Mesothelial cell of epicardium (in vitro differentiated cells): Measurements from ENCODE around the gene GFOD2. TPM values are rescaled to one million over a fixed set of nuclear protein-coding genes. Genes with fewer than 3 reads are reported as not detected.

Experiments
- DNase-seq, 2 experiments: peaks; one replicate each; pipeline ENCODE4 v3.0.0; 2021; ENCODE audit warnings: low spot score in 2 of 2; ENCODE audit not compliant: unreplicated experiment in 2 of 2
- H3K27ac Mint-ChIP-seq: 2 replicates; pipeline ENCODE4 v1.8.0; 2021; ENCODE audit warnings: mixed read lengths
- H3K27me3 Mint-ChIP-seq: 2 replicates; pipeline ENCODE4 v1.8.0; 2021; ENCODE audit warnings: low read depth, mixed read lengths
- H3K36me3 Mint-ChIP-seq: 2 replicates; pipeline ENCODE4 v1.8.0; 2021; ENCODE audit warnings: mixed read lengths
- H3K4me1 Mint-ChIP-seq: 2 replicates; pipeline ENCODE4 v1.8.0; 2021; ENCODE audit warnings: mixed read lengths
- H3K4me3 Mint-ChIP-seq: 2 replicates; pipeline ENCODE4 v1.8.0; 2021; ENCODE audit warnings: mild to moderate bottlenecking, moderate library complexity, mixed read lengths
- H3K9me3 Mint-ChIP-seq: 2 replicates; pipeline ENCODE4 v1.8.0; 2021; ENCODE audit warnings: mixed read lengths
- total RNA-seq: library from RNA; stranded (reverse); gene quantifications from 3 replicates; pipeline ENCODE4 v1.2.1, GENCODE V29; 2021
- TF ChIP-seq, protein P1 (sequence below): fragments of 200-600 bp; sonication (generic); IDR thresholded peaks from one replicate; pipeline ENCODE4 v1.5.0; 2021; ENCODE audit warnings: antibody characterized with exemption; ENCODE audit not compliant: unreplicated experiment

Gene GFOD2
- total RNA-seq, 1 donor from 2014 or later: 27.0 TPM

DNA sequence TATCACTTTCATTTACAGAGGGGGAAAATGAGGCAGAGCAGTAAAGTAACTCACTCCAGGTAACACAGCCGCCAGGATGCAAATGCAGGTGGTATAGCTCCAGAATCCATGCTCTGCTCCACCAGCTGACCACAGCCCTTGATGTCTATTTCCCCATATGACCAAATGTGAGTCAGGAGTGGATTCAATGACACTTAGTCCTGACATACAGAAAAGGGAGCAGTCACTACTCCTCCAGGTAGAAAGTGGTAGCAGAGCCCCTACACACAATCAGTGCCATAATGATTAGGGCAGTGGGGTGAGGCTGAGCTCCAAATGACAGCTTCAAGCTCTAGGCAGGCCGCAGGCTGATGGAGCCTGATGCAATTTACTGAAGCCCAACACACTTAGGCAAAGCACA lies 43.3 kb upstream of the GFOD2 start:
- H3K4me3 Mint-ChIP-seq: no peak overlapping the region
- no peak overlapping the region for H3K27ac Mint-ChIP-seq
- no peak for DNase-seq
- no peaks in the 10 kb centered on the region for H3K9me3 Mint-ChIP-seq
- no peaks in the 10 kb centered on the region for H3K4me1 Mint-ChIP-seq
- TF ChIP-seq, protein P1, sequence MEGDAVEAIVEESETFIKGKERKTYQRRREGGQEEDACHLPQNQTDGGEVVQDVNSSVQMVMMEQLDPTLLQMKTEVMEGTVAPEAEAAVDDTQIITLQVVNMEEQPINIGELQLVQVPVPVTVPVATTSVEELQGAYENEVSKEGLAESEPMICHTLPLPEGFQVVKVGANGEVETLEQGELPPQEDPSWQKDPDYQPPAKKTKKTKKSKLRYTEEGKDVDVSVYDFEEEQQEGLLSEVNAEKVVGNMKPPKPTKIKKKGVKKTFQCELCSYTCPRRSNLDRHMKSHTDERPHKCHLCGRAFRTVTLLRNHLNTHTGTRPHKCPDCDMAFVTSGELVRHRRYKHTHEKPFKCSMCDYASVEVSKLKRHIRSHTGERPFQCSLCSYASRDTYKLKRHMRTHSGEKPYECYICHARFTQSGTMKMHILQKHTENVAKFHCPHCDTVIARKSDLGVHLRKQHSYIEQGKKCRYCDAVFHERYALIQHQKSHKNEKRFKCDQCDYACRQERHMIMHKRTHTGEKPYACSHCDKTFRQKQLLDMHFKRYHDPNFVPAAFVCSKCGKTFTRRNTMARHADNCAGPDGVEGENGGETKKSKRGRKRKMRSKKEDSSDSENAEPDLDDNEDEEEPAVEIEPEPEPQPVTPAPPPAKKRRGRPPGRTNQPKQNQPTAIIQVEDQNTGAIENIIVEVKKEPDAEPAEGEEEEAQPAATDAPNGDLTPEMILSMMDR: no peak
- peaks cover 11% of the 10 kb centered on the region for H3K36me3 Mint-ChIP-seq
- no peaks in the 10 kb centered on the region for H3K27me3 Mint-ChIP-seq

DNA sequence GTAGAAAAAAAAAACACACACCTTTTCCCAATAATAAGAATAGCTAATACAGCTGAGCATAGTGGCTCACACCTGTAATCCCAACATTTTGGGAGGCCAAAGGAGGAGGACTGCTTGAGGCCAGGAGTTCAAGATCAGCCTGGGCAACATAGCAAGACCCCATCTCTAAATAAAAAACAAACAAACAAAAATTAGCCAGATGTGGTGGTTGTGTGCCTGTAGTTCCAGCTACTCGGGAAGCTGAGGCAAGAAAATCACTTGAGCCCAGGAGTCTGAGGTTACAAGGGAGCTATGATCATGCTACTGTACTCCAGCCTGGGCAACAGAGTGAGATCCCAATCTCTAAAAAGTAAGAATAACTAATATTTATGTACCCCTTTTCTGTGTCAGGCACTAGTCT lies 42.8 kb upstream of the GFOD2 start:
- no peak for DNase-seq
- Mint-ChIP-seq H3K4me1 (no peaks in the 10 kb centered on the region), H3K36me3 (peaks cover 9% of the 10 kb centered on the region), H3K4me3 (no peak overlapping the region), H3K27me3 (no peaks in the 10 kb centered on the region), H3K27ac (no peak overlapping the region), H3K9me3 (no peaks in the 10 kb centered on the region)
- TF ChIP-seq, protein P1: no peak

DNA sequence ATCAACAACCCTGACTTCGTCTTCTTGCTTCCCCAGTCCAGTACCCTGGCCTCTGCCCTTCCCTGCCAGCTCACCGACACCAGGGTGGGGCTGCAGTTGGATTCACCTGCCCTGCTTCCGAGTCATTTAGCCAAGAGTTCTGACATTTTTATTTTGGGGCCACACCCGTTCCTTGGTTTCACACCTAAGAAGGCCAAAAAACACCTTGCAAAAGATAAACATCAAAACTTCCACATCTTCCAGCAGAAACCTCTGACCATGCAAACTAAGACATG lies 41.8 kb upstream of the GFOD2 start:
- no peak overlapping the region for H3K4me3 Mint-ChIP-seq
- H3K9me3 Mint-ChIP-seq: no peaks in the 10 kb centered on the region
- H3K27ac Mint-ChIP-seq: no peak overlapping the region
- no peak for DNase-seq
- no peaks in the 10 kb centered on the region for H3K27me3 Mint-ChIP-seq
- H3K4me1 Mint-ChIP-seq: no peaks in the 10 kb centered on the region
- peaks cover 4% of the 10 kb centered on the region for H3K36me3 Mint-ChIP-seq
- TF ChIP-seq, protein P1: no peak

DNA sequence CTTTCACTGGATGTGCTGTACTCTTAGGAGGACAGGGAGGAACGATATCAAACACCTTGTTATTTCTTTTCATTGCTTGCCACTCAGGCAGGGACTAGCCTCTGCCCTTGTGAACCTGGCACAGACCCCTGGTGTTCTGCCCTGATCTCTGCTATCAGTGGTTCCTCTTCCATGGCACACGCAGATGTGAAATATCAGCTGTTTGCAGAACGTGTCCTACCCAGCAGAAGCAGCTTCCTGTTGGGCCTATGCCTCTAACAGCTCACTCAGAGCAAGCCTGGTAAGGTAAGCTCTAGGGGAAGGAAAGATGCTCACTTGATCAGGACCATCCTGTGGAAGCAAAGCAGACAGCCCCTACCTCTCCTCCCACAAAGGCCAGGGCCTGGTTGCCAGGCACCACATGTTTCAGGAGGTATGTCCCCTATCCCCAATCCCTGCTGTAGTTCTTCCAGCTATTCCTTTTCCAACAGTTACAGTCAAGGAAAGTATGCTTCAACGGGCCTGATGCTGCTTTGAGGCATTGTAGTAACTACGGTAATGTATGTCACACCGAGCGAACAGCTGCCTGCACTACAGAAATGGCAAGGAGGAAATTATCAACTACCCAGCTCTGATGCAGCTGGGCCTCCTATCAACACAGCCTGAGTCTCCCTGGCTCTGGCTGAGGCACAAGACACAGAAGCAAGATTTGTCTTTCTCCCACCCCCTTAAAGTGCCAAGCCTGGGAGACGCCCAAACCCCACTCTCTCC lies 41.3 kb upstream of the GFOD2 start:
- TF ChIP-seq, protein P1: no peak
- no peak overlapping the region for H3K4me3 Mint-ChIP-seq
- DNase-seq: no peak
- no peaks in the 10 kb centered on the region for H3K4me1 Mint-ChIP-seq
- H3K27me3 Mint-ChIP-seq: no peaks in the 10 kb centered on the region
- H3K27ac Mint-ChIP-seq: no peak overlapping the region
- peaks cover 4% of the 10 kb centered on the region for H3K36me3 Mint-ChIP-seq
- H3K9me3 Mint-ChIP-seq: no peaks in the 10 kb centered on the region

DNA sequence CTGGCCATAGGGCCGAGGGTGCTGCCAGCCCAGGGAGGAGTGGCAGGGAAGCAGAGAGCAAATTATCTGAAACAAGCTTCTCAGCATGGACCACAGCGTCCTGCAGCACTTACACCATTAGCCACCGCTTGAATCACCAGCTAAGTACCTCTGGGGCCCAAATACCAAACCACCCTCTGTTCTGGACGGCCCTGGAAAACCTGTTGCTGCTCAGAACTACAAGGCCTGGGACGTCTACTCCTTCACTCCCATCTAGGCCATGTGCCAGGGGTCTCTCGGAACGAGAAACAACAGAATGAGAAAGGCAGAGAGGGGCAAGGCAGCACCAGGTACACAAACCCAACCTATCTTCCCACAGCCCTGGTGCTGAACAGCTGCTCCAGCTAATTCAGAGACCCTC lies 39.9 kb upstream of the GFOD2 start:
- no peak overlapping the region for H3K4me3 Mint-ChIP-seq
- DNase-seq: no peak
- no peaks in the 10 kb centered on the region for H3K4me1 Mint-ChIP-seq
- H3K9me3 Mint-ChIP-seq: no peaks in the 10 kb centered on the region
- H3K27ac Mint-ChIP-seq: no peak overlapping the region
- TF ChIP-seq, protein P1: no peak
- H3K27me3 Mint-ChIP-seq: no peaks in the 10 kb centered on the region
- peaks cover 4% of the 10 kb centered on the region for H3K36me3 Mint-ChIP-seq

DNA sequence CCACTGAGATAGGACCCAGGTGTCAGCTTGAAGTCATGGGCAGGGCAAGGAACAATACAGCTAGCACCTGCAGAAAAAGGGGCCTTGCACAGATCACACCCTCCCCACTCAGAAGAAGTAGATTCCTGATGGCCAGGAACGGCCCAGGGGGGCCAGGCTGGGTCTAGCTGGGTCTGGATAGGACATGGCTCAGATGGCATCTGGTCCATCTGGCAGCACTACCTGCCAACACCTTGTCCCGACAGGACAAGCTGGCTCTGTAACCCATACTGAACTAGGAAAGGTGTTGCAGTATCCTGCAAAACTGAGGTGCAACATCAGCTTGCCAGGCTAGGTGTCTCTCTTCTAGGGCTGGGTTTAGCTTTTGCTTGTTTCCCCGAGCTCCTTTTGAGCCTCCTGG lies 38.9 kb upstream of the GFOD2 start:
- H3K27ac Mint-ChIP-seq: no peak overlapping the region
- H3K36me3 Mint-ChIP-seq: peaks cover 3% of the 10 kb centered on the region

More for the DNA sequence above, 38.9 kb upstream of the GFOD2 start:
- no peak for DNase-seq
- H3K27me3 Mint-ChIP-seq: no peaks in the 10 kb centered on the region
- TF ChIP-seq, protein P1: no peak
- H3K9me3 Mint-ChIP-seq: no peaks in the 10 kb centered on the region
- no peak overlapping the region for H3K4me3 Mint-ChIP-seq
- H3K4me1 Mint-ChIP-seq: no peaks in the 10 kb centered on the region
